Large intestine (tissue), 3 donors: ENCODE results near the gene RASA1. TPM values are rescaled to one million over a fixed set of nuclear protein-coding genes. Genes with fewer than 3 reads are reported as not detected.
A peak's percentile ranks its signal among the peaks of the same experiment; 100 is the strongest.
"Not testable (repeated sequence)": the region's sequence is repeated elsewhere in the genome, so short reads cannot be mapped to it uniquely, and the experiment has no call there.

Experiments used
- DNase-seq, 2 donors: peaks; one replicate each; pipeline versions ENCODE4 v3.0.0 to v3.0.0-alpha.2; 2013
- H3K27ac ChIP-seq: one replicate; pipeline ENCODE4 v1.5.1; 2013; ENCODE audit warnings: low read length
- H3K27me3 ChIP-seq: 2 replicates; pipeline ENCODE4 v1.6.1; 2013; ENCODE audit warnings: low read length; ENCODE audit not compliant: control insufficient read depth, insufficient read depth
- H3K36me3 ChIP-seq: 2 replicates; pipeline ENCODE4 v1.6.1; 2013; ENCODE audit warnings: low read length; ENCODE audit not compliant: control insufficient read depth, insufficient read depth
- H3K4me1 ChIP-seq: one replicate; pipeline ENCODE4 v1.6.1; 2013; ENCODE audit warnings: low read length; ENCODE audit not compliant: control insufficient read depth, insufficient read depth
- H3K4me3 ChIP-seq: one replicate; pipeline ENCODE4 v1.5.1; 2013; ENCODE audit warnings: low read length
- H3K9me3 ChIP-seq: one replicate; pipeline ENCODE4 v1.6.1; 2013; ENCODE audit warnings: mild to moderate bottlenecking, low read depth, low read length, moderate library complexity; ENCODE audit not compliant: control insufficient read depth
- WGBS: methylation state at CpG from one replicate; pipeline ENCODE4 v1.1.5; 2013; ENCODE audit warnings: low lambda C conversion rate; ENCODE audit not compliant: insufficient coverage; 5-methylcytosine and 5-hydroxymethylcytosine counted together
- polyA plus RNA-seq: library from polyadenylated mRNA; unstranded; fragments of 120-200 nt; gene quantifications from one replicate; pipeline ENCODE4 v1.2.1, GENCODE V29; 2013

Gene RASA1
- polyA plus RNA-seq, 1 donor, result 33.5 TPM

DNA sequence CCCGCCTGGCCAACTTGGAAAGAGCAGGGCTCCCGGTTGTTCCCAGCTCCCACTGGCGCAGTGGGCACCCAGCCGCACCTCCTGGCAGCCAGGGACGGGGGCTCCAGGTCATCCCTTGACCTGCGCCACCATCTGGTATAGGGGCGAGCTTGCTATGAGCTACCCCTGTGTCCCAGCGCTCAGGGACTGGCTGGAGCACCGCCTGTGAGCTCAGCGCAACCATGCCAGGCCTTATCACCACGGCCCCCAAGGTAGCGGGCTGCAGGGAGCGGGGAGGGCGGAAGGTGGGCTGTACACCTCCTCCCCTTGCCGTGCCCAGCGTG, 15.4 kb upstream of the RASA1 start:
- no peak overlapping the region for H3K27ac ChIP-seq
- H3K36me3 ChIP-seq, result no peaks in the 10 kb centered on the region
- H3K4me1 ChIP-seq, result no peaks in the 10 kb centered on the region
- peaks cover 6% of the 10 kb centered on the region for H3K9me3 ChIP-seq
- no peaks in the 10 kb centered on the region for H3K27me3 ChIP-seq
- WGBS, result no CpG with 5 or more reads among the region's 16 CpGs
- DNase-seq, result no peak
- no peak overlapping the region for H3K4me3 ChIP-seq

DNA sequence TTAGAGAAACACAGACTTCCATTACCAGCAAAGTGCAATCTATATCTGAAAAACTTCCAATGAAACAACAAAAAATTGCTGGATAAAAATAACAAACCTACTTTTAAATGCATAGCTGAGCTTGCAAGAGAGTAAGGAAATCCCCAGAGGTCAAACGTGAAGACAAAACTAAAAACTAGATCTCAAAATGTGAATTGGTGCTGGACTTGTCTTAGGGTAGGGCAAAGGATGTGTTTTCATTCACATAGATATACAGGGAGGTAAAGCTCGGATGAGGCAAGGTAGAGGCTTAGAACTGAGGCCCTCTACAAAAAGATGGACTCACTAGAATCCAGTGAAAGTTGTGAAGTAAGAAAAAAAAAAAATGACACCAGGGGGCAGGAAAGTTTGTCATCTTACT, 13.6 kb upstream of the RASA1 start:
- H3K36me3 ChIP-seq, result no peaks in the 10 kb centered on the region
- no peak overlapping the region for H3K4me3 ChIP-seq
- H3K9me3 ChIP-seq, result peaks cover 6% of the 10 kb centered on the region
- no peak overlapping the region for H3K27ac ChIP-seq
- WGBS, result no CpG with 5 or more reads among the region's 2 CpGs
- no peaks in the 10 kb centered on the region for H3K27me3 ChIP-seq
- H3K4me1 ChIP-seq, result no peaks in the 10 kb centered on the region
- DNase-seq, result no peak

- no peak overlapping the region for H3K4me3 ChIP-seq
- no peak for DNase-seq
- no peaks in the 10 kb centered on the region for H3K4me1 ChIP-seq
- no peaks in the 10 kb centered on the region for H3K27me3 ChIP-seq
- no peak overlapping the region for H3K27ac ChIP-seq
- no peaks in the 10 kb centered on the region for H3K9me3 ChIP-seq
- no CpG with 5 or more reads among the region's 1 CpG for WGBS
- H3K36me3 ChIP-seq, result no peaks in the 10 kb centered on the region
Observed at GRCh38 chr5:87258507-87258906, 9.2 kb upstream of the RASA1 start.

DNA sequence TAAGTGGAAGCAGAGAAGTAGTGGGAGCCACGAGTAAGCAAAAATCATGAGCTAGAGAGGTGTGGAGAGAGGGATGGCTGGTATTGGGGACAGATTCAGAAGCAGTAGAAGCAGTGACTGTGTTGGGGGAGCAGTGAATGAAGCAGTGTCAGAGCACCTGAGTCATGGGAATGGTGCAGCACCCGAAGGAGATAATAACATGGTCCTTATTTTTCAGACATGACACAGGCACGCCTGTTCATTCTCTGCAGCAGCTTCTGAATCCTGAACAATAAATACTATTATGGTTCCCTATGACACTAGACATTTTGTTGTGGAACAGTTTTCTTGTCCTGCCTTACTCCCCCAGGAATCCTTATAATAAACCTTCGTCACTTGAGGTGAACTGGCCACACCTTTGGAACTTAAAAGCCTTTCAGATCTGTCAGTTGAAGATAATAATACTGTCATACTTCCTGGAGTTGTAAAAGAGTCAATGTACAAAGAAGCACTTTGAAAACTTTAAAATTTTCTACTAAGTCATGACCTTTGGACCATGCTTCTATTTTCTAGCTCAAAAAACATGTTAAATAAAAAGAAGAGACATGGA, 7.0 kb upstream of the RASA1 start:
- Histone ChIP-seq H3K36me3 (no peaks in the 10 kb centered on the region), H3K4me1 (no peaks in the 10 kb centered on the region), H3K27ac (no peak overlapping the region), H3K9me3 (no peaks in the 10 kb centered on the region), H3K27me3 (no peaks in the 10 kb centered on the region), H3K4me3 (no peak overlapping the region)
- peak; percentile 16 to 59 for DNase-seq
- WGBS, result 57% methylated on average over 1 of the region's 4 CpGs

DNA sequence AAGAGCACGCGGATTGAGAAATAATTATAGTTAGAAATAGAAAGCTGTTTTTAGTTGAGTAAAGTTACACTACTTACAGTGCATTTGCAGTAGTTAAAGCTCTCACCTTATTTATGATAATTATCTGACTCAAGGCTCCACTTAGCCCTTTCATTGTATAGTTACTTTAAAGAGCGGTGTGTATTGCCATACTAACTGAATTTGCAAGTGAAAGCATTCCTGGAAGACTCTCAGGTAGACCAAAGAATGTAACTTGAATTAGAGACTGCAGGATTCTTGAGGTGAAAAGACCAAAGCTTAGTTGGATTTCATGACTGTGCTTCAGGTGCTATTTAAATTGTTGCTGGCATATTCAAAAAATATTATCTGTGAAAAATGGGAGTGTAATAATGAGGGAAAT, 4.2 kb upstream of the RASA1 start:
- 94% methylated on average over 2 of the region's 3 CpGs for WGBS
- Histone ChIP-seq H3K27ac (no peak overlapping the region), H3K36me3 (no peaks in the 10 kb centered on the region)

DNA sequence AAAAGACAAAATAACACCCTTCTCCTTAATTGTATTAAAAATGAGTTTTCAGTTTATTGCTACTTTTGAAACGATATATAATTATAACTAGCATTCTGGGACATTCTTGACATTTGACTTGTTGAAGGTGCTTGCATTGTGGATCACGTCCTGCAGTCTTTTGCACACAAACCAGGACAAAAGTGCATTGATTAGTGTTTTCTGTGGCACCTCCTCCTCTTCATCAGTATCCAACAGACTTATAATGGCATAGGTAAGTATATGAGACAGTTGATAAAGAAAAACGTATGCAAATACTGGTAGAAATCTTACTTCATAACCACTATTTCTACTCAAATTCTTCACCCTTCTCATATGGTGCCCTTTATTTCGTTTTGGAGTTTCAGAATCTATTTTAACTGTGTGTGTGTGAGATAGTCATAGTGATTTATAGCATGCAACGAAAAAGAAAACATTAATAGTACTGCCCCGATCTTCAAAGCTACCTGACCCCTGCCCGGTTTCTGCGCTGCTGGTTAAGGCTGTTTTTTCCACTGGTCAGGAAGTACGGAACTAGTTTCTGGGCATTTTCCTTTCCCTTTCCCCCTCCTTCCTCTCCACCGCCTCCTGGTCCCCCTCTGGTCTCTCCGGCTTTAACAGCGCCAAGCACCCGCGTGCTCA, 639 bp upstream of the RASA1 start:
- H3K4me1 ChIP-seq, result no peaks in the 10 kb centered on the region
- H3K4me3 ChIP-seq, result peak overlapping the region; percentile 94
- no peaks in the 10 kb centered on the region for H3K9me3 ChIP-seq
- no peaks in the 10 kb centered on the region for H3K27me3 ChIP-seq
- WGBS, result no CpG with 5 or more reads among the region's 14 CpGs
- DNase-seq, result no peak
- H3K36me3 ChIP-seq, result peaks cover 5% of the 10 kb centered on the region
- H3K27ac ChIP-seq, result peak overlapping the region; percentile 85

More for the DNA sequence above, 4.2 kb upstream of the RASA1 start:
- Histone ChIP-seq H3K9me3 (no peaks in the 10 kb centered on the region), H3K4me3 (no peak overlapping the region), H3K27me3 (no peaks in the 10 kb centered on the region), H3K4me1 (no peaks in the 10 kb centered on the region)
- DNase-seq, result no peak

GRCh38 chr5:87268126-87268969, 665 bp downstream of the RASA1 start:
- Histone ChIP-seq H3K27ac (peak overlapping the region; percentile 91), H3K9me3 (no peaks in the 10 kb centered on the region), H3K27me3 (no peaks in the 10 kb centered on the region), H3K36me3 (peaks cover 5% of the 10 kb centered on the region), H3K4me1 (no peaks in the 10 kb centered on the region), H3K4me3 (peak overlapping the region; percentile 94)
- WGBS, result no CpG with 5 or more reads among the region's 49 CpGs
- peak; percentile 62 to 89 for DNase-seq

DNA sequence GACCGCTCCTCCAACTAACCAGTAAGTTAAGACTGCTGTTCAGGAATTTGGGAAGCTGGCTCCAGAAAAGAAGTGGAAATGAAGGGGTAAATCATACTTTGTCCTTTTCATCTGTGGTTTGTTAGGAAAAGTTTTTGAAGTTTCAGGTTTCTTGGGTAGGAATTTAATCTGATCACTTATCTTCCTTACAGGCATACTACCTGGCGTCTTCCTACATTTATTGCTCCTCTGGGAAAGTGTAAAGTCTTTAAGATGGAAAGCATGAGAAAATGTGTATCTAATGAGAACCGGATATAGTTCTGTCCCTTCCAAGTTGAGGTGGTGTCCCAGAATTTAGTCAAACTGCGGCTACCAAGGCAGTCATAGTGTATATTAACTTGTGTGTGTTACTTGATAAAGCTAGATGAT, 1.3 kb downstream of the RASA1 start:
- Histone ChIP-seq H3K36me3 (peaks cover 5% of the 10 kb centered on the region), H3K4me1 (no peaks in the 10 kb centered on the region), H3K27me3 (no peaks in the 10 kb centered on the region), H3K27ac (peak overlapping the region; percentile 91), H3K9me3 (no peaks in the 10 kb centered on the region), H3K4me3 (peak overlapping the region; percentile 94)
- no CpG with 5 or more reads among the region's 4 CpGs for WGBS
- peak in 1 of 2 donors; percentile 4 for DNase-seq

DNA sequence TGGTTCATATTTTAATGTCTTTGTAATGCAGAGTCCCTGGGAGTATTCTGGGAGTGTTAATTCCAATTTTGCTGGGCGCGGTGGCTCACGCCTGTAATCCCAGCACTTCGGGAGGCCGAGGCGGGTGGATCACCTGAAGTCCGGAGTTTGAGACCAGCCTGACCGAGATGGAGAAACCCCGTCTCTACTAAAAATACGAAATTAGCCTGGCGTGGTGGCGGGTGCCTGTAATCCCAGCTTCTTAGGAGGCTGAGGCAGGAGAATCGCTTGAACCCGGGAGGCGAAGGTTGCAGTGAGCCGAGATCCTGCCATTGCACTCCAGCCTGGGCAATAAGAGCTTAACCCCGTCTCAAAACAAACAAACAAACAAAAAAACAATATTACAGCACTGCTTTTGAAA, 3.2 kb downstream of the RASA1 start:
- DNase-seq, H3K4me1 ChIP-seq, H3K9me3 ChIP-seq, H3K27me3 ChIP-seq, H3K4me3 ChIP-seq, H3K36me3 ChIP-seq, H3K27ac ChIP-seq: not testable (repeated sequence)
- whole genome bisulfite sequencing, result 97% methylated on average over 5 of the region's 17 CpGs

DNA sequence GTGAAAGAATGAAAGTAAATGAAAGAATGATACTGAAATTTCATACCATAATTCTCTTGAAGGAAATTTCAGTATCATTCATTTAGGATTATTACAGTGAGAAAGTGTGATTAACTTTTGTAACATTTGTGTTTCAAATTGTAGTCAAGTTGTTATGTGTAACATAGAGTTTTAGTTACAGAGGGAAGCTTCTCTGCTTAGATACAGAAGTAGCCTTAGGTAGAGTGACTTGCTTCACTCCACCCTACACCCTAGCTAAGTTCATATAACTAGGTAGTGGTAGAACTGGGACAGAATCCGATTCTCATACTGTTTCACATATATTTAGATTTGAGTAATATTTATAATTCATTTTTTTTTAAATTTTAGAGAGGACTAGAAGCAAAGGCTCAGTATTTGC, 9.0 kb downstream of the RASA1 start:
- Histone ChIP-seq H3K27me3 (no peaks in the 10 kb centered on the region), H3K9me3 (no peaks in the 10 kb centered on the region), H3K4me3 (no peak overlapping the region), H3K27ac (no peak overlapping the region), H3K36me3 (peaks cover 3% of the 10 kb centered on the region), H3K4me1 (no peaks in the 10 kb centered on the region)
- no peak for DNase-seq
- 80% methylated on average over 1 of the region's 1 CpG for WGBS
